Trophoblast cell (in vitro differentiated cells and primary cell): ENCODE data around the gene PNLIPRP1.
A peak's percentile ranks its signal among the peaks of the same experiment; 100 is the strongest.

Experiments used
- DNase-seq, 2 donors: peaks; one replicate each; pipeline ENCODE4 v3.0.0-alpha.2; 2016
- H2AFZ ChIP-seq: 2 replicates; pipeline ENCODE4 v1.6.1; 2013; ENCODE audit warnings: low read length, moderate library complexity, mild to moderate bottlenecking; ENCODE audit not compliant: insufficient read depth, poor library complexity
- H2AK5ac ChIP-seq: 2 replicates; pipeline ENCODE4 v1.6.1; 2013; ENCODE audit warnings: mild to moderate bottlenecking, low read length
- H2BK120ac ChIP-seq: 2 replicates; pipeline ENCODE4 v1.6.1; 2013; ENCODE audit warnings: low read length, mild to moderate bottlenecking, moderate library complexity; ENCODE audit not compliant: insufficient read depth, poor library complexity
- H2BK12ac ChIP-seq: 2 replicates; pipeline ENCODE4 v1.6.1; 2013; ENCODE audit warnings: mild to moderate bottlenecking, low read length, moderate library complexity
- H2BK5ac ChIP-seq: 2 replicates; pipeline ENCODE4 v1.6.1; 2013; ENCODE audit warnings: low read length, low read depth, moderate library complexity, mild to moderate bottlenecking; ENCODE audit not compliant: poor library complexity
- H3K14ac ChIP-seq: 2 replicates; pipeline ENCODE4 v1.6.1; 2013; ENCODE audit warnings: mild to moderate bottlenecking, low read length
- H3K18ac ChIP-seq: 2 replicates; pipeline ENCODE4 v1.6.1; 2013; ENCODE audit warnings: mild to moderate bottlenecking, low read length
- H3K23ac ChIP-seq: 2 replicates; pipeline ENCODE4 v1.6.1; 2013; ENCODE audit warnings: low read length
- H3K27ac ChIP-seq: 2 replicates; pipeline ENCODE4 v1.5.1; 2013; ENCODE audit warnings: low read depth, mild to moderate bottlenecking, inconsistent platforms, low read length, moderate library complexity
- H3K27me3 ChIP-seq: 2 replicates; pipeline ENCODE4 v1.6.1; 2013; ENCODE audit warnings: inconsistent platforms, mild to moderate bottlenecking, low read length, moderate library complexity; ENCODE audit not compliant: insufficient read depth
- H3K36me3 ChIP-seq, 2 experiments: 1 replicate in 1 of 2; 2 replicates in 1 of 2; pipeline ENCODE4 v1.6.1; 2013; ENCODE audit warnings: low read length in 2 of 2, mild to moderate bottlenecking in 2 of 2, moderate library complexity in 1 of 2; ENCODE audit not compliant: insufficient read depth in 2 of 2, control insufficient read depth in 1 of 2
- H3K4ac ChIP-seq: 2 replicates; pipeline ENCODE4 v1.6.1; 2013; ENCODE audit warnings: low read depth, mild to moderate bottlenecking, low read length, moderate library complexity
- H3K4me1 ChIP-seq, 2 experiments: 1 replicate in 1 of 2; 2 replicates in 1 of 2; pipeline ENCODE4 v1.6.1; 2013; ENCODE audit warnings: low read length in 2 of 2, mild to moderate bottlenecking in 2 of 2, moderate library complexity in 1 of 2; ENCODE audit not compliant: insufficient read depth in 2 of 2, control insufficient read depth in 1 of 2
- H3K4me2 ChIP-seq: 2 replicates; pipeline ENCODE4 v1.6.1; 2013; ENCODE audit warnings: inconsistent platforms, mild to moderate bottlenecking, low read length, moderate library complexity
- H3K4me3 ChIP-seq: 2 replicates; pipeline ENCODE4 v1.5.1; 2013; ENCODE audit warnings: mild to moderate bottlenecking, low read depth, low read length, inconsistent platforms
- H3K79me1 ChIP-seq: one replicate; pipeline ENCODE4 v1.6.1; 2013; ENCODE audit warnings: low read length
- H3K79me2 ChIP-seq: 2 replicates; pipeline ENCODE4 v1.6.1; 2013; ENCODE audit warnings: low read length, mild to moderate bottlenecking; ENCODE audit not compliant: control insufficient read depth, insufficient read depth, poor library complexity
- H3K9ac ChIP-seq: 2 replicates; pipeline ENCODE4 v1.6.1; 2013; ENCODE audit warnings: mild to moderate bottlenecking, low read length
- H3K9me3 ChIP-seq: 2 replicates; pipeline ENCODE4 v1.6.1; 2013; ENCODE audit warnings: low read depth, mild to moderate bottlenecking, control low read depth, inconsistent platforms, low read length; ENCODE audit not compliant: insufficient read depth
- H4K12ac ChIP-seq: 2 replicates; pipeline ENCODE4 v1.6.1; 2013; ENCODE audit warnings: low read depth, mild to moderate bottlenecking, low read length, moderate library complexity
- H4K8ac ChIP-seq: 2 replicates; pipeline ENCODE4 v1.6.1; 2013; ENCODE audit warnings: low read depth, mild to moderate bottlenecking, low read length, moderate library complexity
- H4K91ac ChIP-seq: one replicate; pipeline ENCODE4 v1.6.1; 2013; ENCODE audit warnings: low read depth, mild to moderate bottlenecking, low read length, moderate library complexity
- WGBS: extraction: QIAGEN DNeasy Blood & Tissue Kit; methylation state at CpG from one replicate; pipeline ENCODE4 v1.1.7; 2013; ENCODE audit warnings: missing lambda C conversion rate; ENCODE audit not compliant: insufficient read length, insufficient coverage; ENCODE audit errors: extremely low coverage; 5-methylcytosine and 5-hydroxymethylcytosine counted together

The PNLIPRP1 gene

GRCh38 chr10:116656044-116656443 lies 65.3 kb downstream of the PNLIPRP1 start:
- H3K79me1 ChIP-seq: no peaks in the 10 kb centered on the region

GRCh38 chr10:116657863-116658551 lies 67.2 kb downstream of the PNLIPRP1 start:
- no peaks in the 10 kb centered on the region for H3K9me3 ChIP-seq
- peaks cover 0 to 2% of the 10 kb centered on the region in 2 experiments for H3K4me1 ChIP-seq
- no peak overlapping the region for H3K4me2 ChIP-seq
- H3K9ac ChIP-seq: no peak overlapping the region
- H3K27ac ChIP-seq: no peak overlapping the region
- no peak overlapping the region for H2BK120ac ChIP-seq
- H3K14ac ChIP-seq: no peak overlapping the region
- H2BK12ac ChIP-seq: no peak overlapping the region
- no peak overlapping the region for H2BK5ac ChIP-seq
- no peak overlapping the region for H2AFZ ChIP-seq
- no peak overlapping the region for H4K8ac ChIP-seq
- no peaks in the 10 kb centered on the region for H3K79me2 ChIP-seq
- no peak overlapping the region for H3K18ac ChIP-seq
- H3K27me3 ChIP-seq: no peaks in the 10 kb centered on the region
- WGBS: no CpG with 5 or more reads among the region's 5 CpGs
- H4K91ac ChIP-seq: no peak overlapping the region
- no peak overlapping the region for H2AK5ac ChIP-seq
- DNase-seq: peak in 1 of 2 donors; percentile 43
- H4K12ac ChIP-seq: no peak overlapping the region
- H3K4me3 ChIP-seq: no peak overlapping the region
- H3K36me3 ChIP-seq: peaks cover 0 to under 1% of the 10 kb centered on the region in 2 experiments
- no peaks in the 10 kb centered on the region for H3K79me1 ChIP-seq
- no peak overlapping the region for H3K23ac ChIP-seq
- no peak overlapping the region for H3K4ac ChIP-seq

More at GRCh38 chr10:116656044-116656443, 65.3 kb downstream of the PNLIPRP1 start:
- H4K12ac ChIP-seq: no peak overlapping the region
- no CpG with 5 or more reads among the region's 4 CpGs for WGBS
- H3K4me3 ChIP-seq: no peak overlapping the region
- H3K4me1 ChIP-seq: peaks cover 0 to 2% of the 10 kb centered on the region in 2 experiments
- H3K9ac ChIP-seq: no peak overlapping the region
- no peak overlapping the region for H2AK5ac ChIP-seq
- H3K4ac ChIP-seq: no peak overlapping the region
- no peak overlapping the region for H2AFZ ChIP-seq
- H3K9me3 ChIP-seq: no peaks in the 10 kb centered on the region
- H4K91ac ChIP-seq: no peak overlapping the region
- H3K36me3 ChIP-seq: no peaks in the 10 kb centered on the region
- no peak overlapping the region for H3K23ac ChIP-seq
- H3K14ac ChIP-seq: no peak overlapping the region
- DNase-seq: no peak
- H2BK5ac ChIP-seq: no peak overlapping the region
- H3K27me3 ChIP-seq: no peaks in the 10 kb centered on the region
- no peak overlapping the region for H2BK12ac ChIP-seq
- H4K8ac ChIP-seq: no peak overlapping the region
- H2BK120ac ChIP-seq: no peak overlapping the region
- H3K27ac ChIP-seq: no peak overlapping the region
- H3K18ac ChIP-seq: no peak overlapping the region
- H3K4me2 ChIP-seq: no peak overlapping the region
- H3K79me2 ChIP-seq: no peaks in the 10 kb centered on the region
